ENCODE measurements around the gene MELK.

Gene MELK

DNA sequence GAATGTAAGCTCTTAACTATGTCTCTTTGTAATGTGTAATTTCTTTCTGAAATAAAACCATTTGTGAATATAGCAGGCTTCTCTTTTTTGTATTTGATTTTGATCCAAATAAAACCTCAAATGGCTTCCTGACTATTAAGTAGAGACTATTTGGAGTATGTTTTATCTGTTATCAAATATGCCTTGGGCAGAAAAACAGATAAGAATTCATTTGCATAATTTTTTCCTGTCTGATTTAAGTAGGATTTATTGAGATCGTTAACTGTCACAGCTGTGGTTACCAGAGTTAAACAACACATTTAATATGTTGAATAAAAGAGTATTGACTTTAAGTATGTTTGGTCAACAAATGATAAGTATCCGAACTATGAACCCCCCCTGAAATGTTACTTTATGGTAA lies 104.9 kb downstream of the MELK start:
- TF ChIP-seq, protein P1, sequence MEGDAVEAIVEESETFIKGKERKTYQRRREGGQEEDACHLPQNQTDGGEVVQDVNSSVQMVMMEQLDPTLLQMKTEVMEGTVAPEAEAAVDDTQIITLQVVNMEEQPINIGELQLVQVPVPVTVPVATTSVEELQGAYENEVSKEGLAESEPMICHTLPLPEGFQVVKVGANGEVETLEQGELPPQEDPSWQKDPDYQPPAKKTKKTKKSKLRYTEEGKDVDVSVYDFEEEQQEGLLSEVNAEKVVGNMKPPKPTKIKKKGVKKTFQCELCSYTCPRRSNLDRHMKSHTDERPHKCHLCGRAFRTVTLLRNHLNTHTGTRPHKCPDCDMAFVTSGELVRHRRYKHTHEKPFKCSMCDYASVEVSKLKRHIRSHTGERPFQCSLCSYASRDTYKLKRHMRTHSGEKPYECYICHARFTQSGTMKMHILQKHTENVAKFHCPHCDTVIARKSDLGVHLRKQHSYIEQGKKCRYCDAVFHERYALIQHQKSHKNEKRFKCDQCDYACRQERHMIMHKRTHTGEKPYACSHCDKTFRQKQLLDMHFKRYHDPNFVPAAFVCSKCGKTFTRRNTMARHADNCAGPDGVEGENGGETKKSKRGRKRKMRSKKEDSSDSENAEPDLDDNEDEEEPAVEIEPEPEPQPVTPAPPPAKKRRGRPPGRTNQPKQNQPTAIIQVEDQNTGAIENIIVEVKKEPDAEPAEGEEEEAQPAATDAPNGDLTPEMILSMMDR (IDR thresholded peaks at IDR 0.05; ENCODE audit: extremely low read depth, missing control alignments), result no peak
- DNase-seq (ENCODE audit: low spot score), result no peak

- no peak for DNase-seq (ENCODE audit: low spot score)
- TF ChIP-seq, protein P1 (IDR thresholded peaks at IDR 0.05; ENCODE audit: extremely low read depth, missing control alignments), result no peak
Measured at GRCh38 chr9:36679710-36680109, 107.0 kb downstream of the MELK start.

- TF ChIP-seq, protein P1 (IDR thresholded peaks at IDR 0.05; ENCODE audit: extremely low read depth, missing control alignments), result no peak
- no peak for DNase-seq (ENCODE audit: low spot score)
Measured at GRCh38 chr9:36686471-36686870, 113.8 kb downstream of the MELK start.

DNA sequence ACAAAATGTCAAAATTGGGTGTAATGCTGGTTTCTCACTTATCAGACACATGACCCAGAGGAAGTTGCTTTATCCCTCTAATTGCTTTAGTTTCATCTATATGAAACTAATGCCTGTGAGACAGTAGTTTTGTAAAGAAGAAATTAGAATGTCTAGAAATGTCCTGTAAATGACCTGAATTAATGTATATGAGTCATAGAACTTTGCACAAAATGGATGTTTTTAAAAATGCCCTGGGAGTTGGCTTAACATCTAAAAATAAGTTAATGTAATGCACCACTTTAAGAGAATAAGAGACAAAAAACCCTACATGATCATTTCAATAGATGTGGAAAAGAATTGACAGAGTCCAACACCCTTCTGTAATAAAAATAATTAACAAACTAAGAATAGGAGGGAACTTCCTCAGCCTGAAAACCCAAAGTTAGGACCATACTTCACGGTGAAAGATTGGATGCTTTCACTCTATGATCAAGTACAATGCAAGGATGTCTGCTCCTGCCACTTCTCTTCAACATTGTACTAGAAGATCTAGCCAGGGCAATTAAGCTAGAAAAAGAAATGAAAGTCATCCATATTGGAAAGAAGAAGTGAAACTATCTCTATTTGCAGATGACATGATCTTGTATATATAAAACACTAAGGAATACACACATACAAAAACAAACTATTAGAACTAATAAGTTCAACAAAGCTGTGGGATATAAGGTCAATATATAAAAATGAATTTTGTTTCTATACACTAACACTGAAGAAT lies 117.9 kb downstream of the MELK start:
- DNase-seq (ENCODE audit: low spot score), result no peak
- TF ChIP-seq, protein P1 (IDR thresholded peaks at IDR 0.05; ENCODE audit: extremely low read depth, missing control alignments), result no peak

- TF ChIP-seq, protein P1 (IDR thresholded peaks at IDR 0.05; ENCODE audit: extremely low read depth, missing control alignments), result no peak
- DNase-seq (ENCODE audit: low spot score), result no peak
Measured at GRCh38 chr9:36691671-36692070, 119.0 kb downstream of the MELK start.

DNA sequence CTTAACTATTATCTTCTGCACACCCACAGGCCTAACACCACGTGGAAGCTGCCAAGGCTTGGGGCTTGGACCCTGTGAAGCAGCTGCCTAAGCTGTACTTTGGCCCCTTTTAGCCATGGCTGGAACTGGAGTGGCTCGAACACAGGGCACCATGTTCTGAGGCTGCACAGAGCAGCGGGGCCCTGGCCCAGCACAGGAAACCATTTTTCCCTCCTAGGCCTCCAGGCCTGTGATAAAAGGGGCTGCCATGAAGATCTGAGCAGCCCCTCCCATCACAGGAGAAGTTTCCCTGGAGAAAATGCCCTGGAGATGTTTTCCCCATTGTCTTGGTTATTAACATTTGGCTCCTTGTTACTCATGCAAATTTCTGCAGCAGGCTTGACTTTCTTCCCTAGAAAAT lies 126.3 kb downstream of the MELK start:
- DNase-seq (ENCODE audit: low spot score), result no peak
- TF ChIP-seq, protein P1 (IDR thresholded peaks at IDR 0.05; ENCODE audit: extremely low read depth, missing control alignments), result no peak

DNA sequence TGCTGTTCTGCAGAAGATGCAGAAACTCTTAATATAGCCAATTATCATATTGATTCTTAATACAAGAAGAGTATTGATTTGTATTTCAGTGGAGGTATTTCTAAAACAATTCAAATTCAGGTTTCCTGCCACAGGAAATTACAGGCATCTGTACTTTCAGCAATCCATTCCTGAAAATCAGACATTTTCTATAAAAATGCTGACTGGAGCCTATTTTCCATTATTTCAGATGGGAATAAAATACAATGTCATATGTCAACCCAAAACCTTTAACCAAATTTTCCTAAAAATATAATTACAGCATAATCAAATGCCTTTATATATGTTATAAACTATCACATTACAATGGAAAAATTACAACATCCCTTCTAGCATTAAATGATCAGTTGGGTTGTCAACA lies 131.5 kb downstream of the MELK start:
- TF ChIP-seq, protein P1 (IDR thresholded peaks at IDR 0.05; ENCODE audit: extremely low read depth, missing control alignments), result no peak
- DNase-seq (ENCODE audit: low spot score), result no peak
